Astrocyte (in vitro differentiated cells and primary cell): ENCODE measurements around the gene FAS.

Experiments
- CTCF ChIP-seq: IDR thresholded peaks from 2 replicates; pipeline ENCODE4 v1.5.1; 2011; ENCODE audit warnings: low read depth, mild to moderate bottlenecking, inconsistent platforms, low read length, moderate library complexity; ENCODE audit not compliant: insufficient read depth
- EZH2 ChIP-seq: IDR thresholded peaks from 2 replicates; pipeline ENCODE4 v1.6.1; 2012; ENCODE audit warnings: mild to moderate bottlenecking, low read length, inconsistent platforms; ENCODE audit not compliant: insufficient read depth

- no peak for TF ChIP-seq CTCF
- no peak for TF ChIP-seq EZH2
These were observed 11.4 kb upstream of the FAS start for GRCh38 chr10:88979153-88979562.
